Mesenchymal stem cell (in vitro differentiated cells and primary cell): ENCODE results near the gene TLR7.
A peak's percentile ranks its signal among the peaks of the same experiment; 100 is the strongest.

Experiments used
- DNase-seq: peaks from one replicate; pipeline ENCODE4 v3.0.0-alpha.2; 2013
- H2AFZ ChIP-seq: one replicate; pipeline ENCODE4 v1.6.1; 2013; ENCODE audit warnings: low read depth, mild to moderate bottlenecking, control low read depth, inconsistent platforms, low read length, moderate library complexity
- H2AK5ac ChIP-seq: 2 replicates; pipeline ENCODE4 v1.6.1; 2013; ENCODE audit warnings: low read length, moderate library complexity, mild to moderate bottlenecking, inconsistent platforms; ENCODE audit not compliant: severe bottlenecking
- H2BK120ac ChIP-seq: one replicate; pipeline ENCODE4 v1.6.1; 2013; ENCODE audit warnings: low read depth, mild to moderate bottlenecking, inconsistent platforms, low read length, moderate library complexity
- H2BK12ac ChIP-seq, 2 experiments: one replicate each; pipeline ENCODE4 v1.6.1; 2013; ENCODE audit warnings: inconsistent platforms in 2 of 2, low read length in 2 of 2, mild to moderate bottlenecking in 2 of 2, moderate library complexity in 2 of 2, control low read depth in 1 of 2
- H2BK15ac ChIP-seq: one replicate; pipeline ENCODE4 v1.6.1; 2013; ENCODE audit warnings: mild to moderate bottlenecking, low read depth, inconsistent platforms; ENCODE audit not compliant: poor library complexity, severe bottlenecking
- H2BK5ac ChIP-seq: 2 replicates; pipeline ENCODE4 v1.6.1; 2013; ENCODE audit warnings: low read depth, mild to moderate bottlenecking, low read length, control low read depth, inconsistent platforms; ENCODE audit not compliant: poor library complexity, severe bottlenecking
- H3K14ac ChIP-seq, 2 experiments: one replicate each; pipeline ENCODE4 v1.6.1; 2013; ENCODE audit warnings: inconsistent platforms in 2 of 2, low read length in 2 of 2, control low read depth in 1 of 2, mild to moderate bottlenecking in 1 of 2, moderate library complexity in 1 of 2
- H3K18ac ChIP-seq, 2 experiments: one replicate each; pipeline ENCODE4 v1.6.1; 2013; ENCODE audit warnings: inconsistent platforms in 2 of 2, low read length in 2 of 2, control low read depth in 1 of 2, low read depth in 1 of 2, mild to moderate bottlenecking in 1 of 2
- H3K23ac ChIP-seq, 2 experiments: one replicate each; pipeline ENCODE4 v1.6.1; 2013; ENCODE audit warnings: inconsistent platforms in 2 of 2, low read length in 2 of 2, mild to moderate bottlenecking in 2 of 2, moderate library complexity in 2 of 2, control low read depth in 1 of 2
- H3K27ac ChIP-seq: 2 replicates; pipeline ENCODE4 v1.5.1; 2013; ENCODE audit warnings: mild to moderate bottlenecking, moderate library complexity, low read length, control low read depth, inconsistent platforms; ENCODE audit not compliant: poor library complexity, severe bottlenecking
- H3K27me3 ChIP-seq, 2 experiments: 2 replicates each; pipeline versions ENCODE4 v1.6.1 to v1.7.0; 2013; ENCODE audit warnings: low read length in 2 of 2, mild to moderate bottlenecking in 2 of 2, moderate library complexity in 2 of 2, control low read depth in 1 of 2, inconsistent platforms in 1 of 2; ENCODE audit not compliant: control insufficient read depth in 1 of 2, insufficient read depth in 1 of 2
- H3K36me3 ChIP-seq, 2 experiments: 2 replicates each; pipeline versions ENCODE4 v1.6.1 to v1.7.0; 2013; ENCODE audit warnings: low read length in 2 of 2, control low read depth in 1 of 2, inconsistent platforms in 1 of 2, low read depth in 1 of 2, mild to moderate bottlenecking in 1 of 2; ENCODE audit not compliant: insufficient read depth in 2 of 2, control insufficient read depth in 1 of 2
- H3K4ac ChIP-seq, 2 experiments: one replicate each; pipeline ENCODE4 v1.6.1; 2013; ENCODE audit warnings: inconsistent platforms in 2 of 2, low read length in 2 of 2, mild to moderate bottlenecking in 2 of 2, moderate library complexity in 2 of 2, control low read depth in 1 of 2, low read depth in 1 of 2
- H3K4me1 ChIP-seq: 2 replicates; pipeline ENCODE4 v1.6.1; 2013; ENCODE audit warnings: low read depth, low read length, control low read depth; ENCODE audit not compliant: control insufficient read depth, insufficient read depth
- H3K4me2 ChIP-seq: 2 replicates; pipeline ENCODE4 v1.6.1; 2013; ENCODE audit warnings: low read length, mild to moderate bottlenecking, inconsistent platforms; ENCODE audit not compliant: poor library complexity, severe bottlenecking
- H3K4me3 ChIP-seq, 2 experiments: 2 replicates each; pipeline versions ENCODE4 v1.5.1 to v1.7.0; 2013; ENCODE audit warnings: low read length in 2 of 2, mild to moderate bottlenecking in 2 of 2, control low read depth in 1 of 2, low read depth in 1 of 2; ENCODE audit not compliant: insufficient read depth in 1 of 2
- H3K79me1 ChIP-seq: replicated peaks from 2 replicates; pipeline ENCODE4 v1.6.1; 2013; ENCODE audit warnings: mild to moderate bottlenecking, control low read depth, low read length, inconsistent platforms; ENCODE audit not compliant: poor library complexity, severe bottlenecking
- H3K9ac ChIP-seq: 2 replicates; pipeline ENCODE4 v1.7.0; 2013; ENCODE audit warnings: mild to moderate bottlenecking, low read length, moderate library complexity
- H3K9me3 ChIP-seq: 2 replicates; pipeline ENCODE4 v1.7.0; 2013; ENCODE audit warnings: mild to moderate bottlenecking, low read length; ENCODE audit not compliant: control insufficient read depth
- H4K8ac ChIP-seq: one replicate; pipeline ENCODE4 v1.6.1; 2013; ENCODE audit warnings: inconsistent platforms, mild to moderate bottlenecking, low read length, moderate library complexity
- H4K91ac ChIP-seq: one replicate; pipeline ENCODE4 v1.6.1; 2013; ENCODE audit warnings: mild to moderate bottlenecking, low read length, inconsistent platforms
- WGBS: methylation state at CpG from one replicate; pipeline ENCODE4 v1.1.7; 2013; ENCODE audit warnings: mixed read lengths; 5-methylcytosine and 5-hydroxymethylcytosine counted together

The TLR7 gene

GRCh38 chrX:12903646-12904045 is 36.8 kb downstream of the TLR7 start:
- H2BK15ac ChIP-seq: no peak overlapping the region
- peak overlapping the region; percentile 26 for H3K9ac ChIP-seq
- no peak overlapping the region for H2BK12ac ChIP-seq
- H3K4me2 ChIP-seq: no peak overlapping the region
- no peak overlapping the region for H2BK5ac ChIP-seq
- H3K9me3 ChIP-seq: no peaks in the 10 kb centered on the region
- no peak overlapping the region for H3K14ac ChIP-seq
- peak overlapping the region in 1 of 2 experiments; percentile 51 for H3K4me3 ChIP-seq
- H3K4me1 ChIP-seq: no peaks in the 10 kb centered on the region
- H2AK5ac ChIP-seq: no peak overlapping the region
- H4K91ac ChIP-seq: no peak overlapping the region
- H3K23ac ChIP-seq: no peak overlapping the region
- no peaks in the 10 kb centered on the region for H3K79me1 ChIP-seq
- H2AFZ ChIP-seq: no peak overlapping the region
- no peak overlapping the region for H4K8ac ChIP-seq
- H3K36me3 ChIP-seq: no peaks in the 10 kb centered on the region
- H3K27ac ChIP-seq: no peak overlapping the region
- WGBS: 75% methylated on average over 7 of the region's 8 CpGs
- no peak overlapping the region for H2BK120ac ChIP-seq
- H3K18ac ChIP-seq: no peak overlapping the region
- no peak overlapping the region for H3K4ac ChIP-seq
- H3K27me3 ChIP-seq: peaks cover 0 to 33% of the 10 kb centered on the region in 2 experiments
- peak; percentile 77 for DNase-seq

DNA sequence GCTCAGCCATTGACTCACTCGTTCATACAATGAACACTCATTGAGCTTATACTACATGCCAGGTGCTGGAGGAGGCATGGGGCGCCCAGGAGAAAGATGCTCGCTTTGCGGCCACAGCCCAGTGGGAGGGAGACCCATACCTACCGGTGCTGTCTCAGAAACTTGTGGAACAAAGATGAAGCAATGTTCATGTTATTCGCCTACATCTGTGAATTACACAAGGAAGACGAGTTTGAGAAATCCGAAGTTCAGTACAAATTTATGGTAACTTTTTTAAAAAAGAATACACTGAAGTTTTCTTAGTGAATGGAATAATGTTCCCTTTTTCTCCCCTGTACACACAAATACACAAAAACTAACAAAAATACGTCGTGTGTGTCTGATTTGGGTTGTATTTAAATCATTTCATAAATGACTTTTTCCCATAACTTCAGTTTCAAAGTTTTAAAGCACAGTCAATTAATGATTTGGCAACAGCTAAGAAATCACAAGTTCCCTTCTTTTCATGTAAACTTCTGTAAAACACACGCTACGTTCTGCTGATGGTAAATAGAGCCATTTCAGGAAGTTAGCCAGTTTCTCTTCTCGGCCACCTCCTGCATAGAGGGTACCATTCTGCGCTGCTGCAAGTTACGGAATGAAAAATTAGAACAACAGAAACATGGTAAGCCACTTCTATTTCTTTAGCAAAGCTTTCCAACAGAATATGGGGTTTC is 39.3 kb downstream of the TLR7 start, which contains the start of gene TLR8:
TLR8 (plus strand) TSS at position 575 of the 716 bp plus-strand sequence; CDS start at position 662, 87 bp downstream.
- Histone ChIP-seq H2BK12ac (no peak within 1 kb of the TSS), H3K14ac (no peak within 1 kb of the TSS), H2AFZ (no peak within 1 kb of the TSS), H2BK120ac (no peak within 1 kb of the TSS), H3K9ac (no peak within 1 kb of the TSS), H3K18ac (no peak within 1 kb of the TSS), H3K27ac (no peak within 1 kb of the TSS), H4K8ac (no peak within 1 kb of the TSS), H4K91ac (no peak within 1 kb of the TSS), H3K23ac (no peak within 1 kb of the TSS), H2BK15ac (no peak within 1 kb of the TSS), H3K9me3 (no peaks in the 10 kb centered on the region), H3K27me3 (peaks cover 0 to 31% of the 10 kb centered on the region in 2 experiments), H3K79me1 (no peaks in the 10 kb centered on the region), H3K4me1 (no peaks in the 10 kb centered on the region), H2AK5ac (no peak within 1 kb of the TSS), H3K36me3 (no peaks in the 10 kb centered on the region), H3K4me3 (no peak within 1 kb of the TSS), H3K4me2 (no peak within 1 kb of the TSS), H3K4ac (no peak within 1 kb of the TSS), H2BK5ac (no peak within 1 kb of the TSS)
- 90% methylated on average over 8 of the region's 15 CpGs for WGBS
- DNase-seq: no peak

DNA sequence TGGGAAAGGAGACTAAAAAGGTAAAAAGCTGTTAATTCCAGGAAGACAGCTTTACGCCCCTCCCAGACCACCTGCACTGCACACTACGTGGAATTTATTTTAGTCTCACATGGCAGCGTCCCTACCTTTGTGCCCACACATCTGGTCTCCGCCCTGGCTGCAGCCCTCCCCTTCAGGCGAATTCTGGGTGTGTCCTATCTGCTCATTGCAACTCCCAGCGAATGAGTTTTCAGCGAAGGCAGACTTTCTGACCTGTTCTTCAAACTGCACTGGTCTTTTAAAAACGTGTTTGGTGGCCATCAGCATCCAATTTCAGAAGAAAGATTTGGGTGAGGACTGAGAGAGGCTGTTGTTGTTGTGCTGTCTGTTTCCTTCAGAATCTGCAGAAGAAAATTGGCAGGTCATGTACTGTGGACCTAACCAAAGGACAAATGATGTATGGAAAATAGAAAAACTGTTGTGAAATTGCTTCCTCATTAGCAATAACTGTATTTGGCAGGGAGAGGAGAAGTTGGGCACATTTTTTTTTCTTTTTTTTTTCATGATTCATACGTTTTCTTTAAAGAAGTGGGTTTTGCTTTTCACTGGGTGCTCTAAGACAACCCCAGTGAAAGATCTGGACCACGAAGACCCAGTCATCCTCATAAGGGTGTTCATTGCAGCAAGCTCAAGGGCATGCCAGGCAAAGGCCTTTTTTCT is 43.7 kb downstream of the TLR7 start:
- Histone ChIP-seq H3K27ac (no peak overlapping the region), H2AFZ (no peak overlapping the region), H4K8ac (no peak overlapping the region), H2BK5ac (no peak overlapping the region), H3K4me2 (no peak overlapping the region), H3K79me1 (no peaks in the 10 kb centered on the region), H3K27me3 (peaks cover 0 to 20% of the 10 kb centered on the region in 2 experiments), H3K23ac (no peak overlapping the region), H3K4me1 (no peaks in the 10 kb centered on the region), H2AK5ac (no peak overlapping the region), H2BK15ac (no peak overlapping the region), H2BK120ac (no peak overlapping the region), H3K4me3 (no peak overlapping the region), H3K4ac (no peak overlapping the region), H3K36me3 (no peaks in the 10 kb centered on the region), H3K9me3 (no peaks in the 10 kb centered on the region), H3K9ac (no peak overlapping the region), H4K91ac (no peak overlapping the region), H3K18ac (no peak overlapping the region), H2BK12ac (no peak overlapping the region), H3K14ac (no peak overlapping the region)
- DNase-seq: no peak
- 74% methylated on average over 10 of the region's 10 CpGs for WGBS

DNA sequence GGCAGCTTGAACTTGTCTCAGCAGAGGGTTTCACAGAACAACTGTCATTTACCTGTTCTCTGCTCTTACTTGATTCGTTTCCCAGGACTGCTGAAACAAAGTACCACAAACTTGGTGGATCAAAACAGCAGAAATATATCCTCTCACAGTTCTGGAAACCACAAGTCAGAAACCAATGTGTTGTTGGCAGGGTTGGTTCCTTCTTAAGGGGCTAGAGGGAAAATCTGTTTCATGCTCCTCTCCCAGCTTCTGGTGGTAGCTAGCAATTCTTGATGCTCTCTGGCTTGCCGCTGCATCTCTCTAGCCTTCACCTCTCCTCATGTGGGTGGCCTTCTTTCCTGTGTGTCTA is 44.2 kb downstream of the TLR7 start:
- H3K36me3 ChIP-seq: no peaks in the 10 kb centered on the region
- H3K27me3 ChIP-seq: peaks cover 0 to 18% of the 10 kb centered on the region in 2 experiments
- no peak overlapping the region for H4K91ac ChIP-seq
- no peak overlapping the region for H3K4me2 ChIP-seq
- H3K14ac ChIP-seq: no peak overlapping the region
- no peak overlapping the region for H3K9ac ChIP-seq
- H2AK5ac ChIP-seq: no peak overlapping the region
- H3K4me1 ChIP-seq: no peaks in the 10 kb centered on the region
- no peak overlapping the region for H3K4ac ChIP-seq
- H2BK120ac ChIP-seq: no peak overlapping the region
- H2AFZ ChIP-seq: no peak overlapping the region
- H3K9me3 ChIP-seq: no peaks in the 10 kb centered on the region
- H2BK15ac ChIP-seq: no peak overlapping the region
- DNase-seq: no peak
- no peak overlapping the region for H3K23ac ChIP-seq
- H3K4me3 ChIP-seq: no peak overlapping the region
- H3K18ac ChIP-seq: no peak overlapping the region
- H2BK12ac ChIP-seq: no peak overlapping the region
- no peak overlapping the region for H4K8ac ChIP-seq
- no peak overlapping the region for H3K27ac ChIP-seq
- H3K79me1 ChIP-seq: no peaks in the 10 kb centered on the region
- WGBS: 81% methylated on average over 2 of the region's 2 CpGs
- no peak overlapping the region for H2BK5ac ChIP-seq
